Stimulated activated CD4-positive, alpha-beta T cell treated with anti-CD3 and anti-CD28 coated beads, Interleukin-2, amount 100 ng/mL, for 4 hours (primary cell): ENCODE results near the gene BARHL2.

Experiments
- DNase-seq: peaks from one replicate; pipeline ENCODE4 v3.0.0-alpha.2; 2020; ENCODE audit warnings: low read depth

BARHL2 gene

DNA sequence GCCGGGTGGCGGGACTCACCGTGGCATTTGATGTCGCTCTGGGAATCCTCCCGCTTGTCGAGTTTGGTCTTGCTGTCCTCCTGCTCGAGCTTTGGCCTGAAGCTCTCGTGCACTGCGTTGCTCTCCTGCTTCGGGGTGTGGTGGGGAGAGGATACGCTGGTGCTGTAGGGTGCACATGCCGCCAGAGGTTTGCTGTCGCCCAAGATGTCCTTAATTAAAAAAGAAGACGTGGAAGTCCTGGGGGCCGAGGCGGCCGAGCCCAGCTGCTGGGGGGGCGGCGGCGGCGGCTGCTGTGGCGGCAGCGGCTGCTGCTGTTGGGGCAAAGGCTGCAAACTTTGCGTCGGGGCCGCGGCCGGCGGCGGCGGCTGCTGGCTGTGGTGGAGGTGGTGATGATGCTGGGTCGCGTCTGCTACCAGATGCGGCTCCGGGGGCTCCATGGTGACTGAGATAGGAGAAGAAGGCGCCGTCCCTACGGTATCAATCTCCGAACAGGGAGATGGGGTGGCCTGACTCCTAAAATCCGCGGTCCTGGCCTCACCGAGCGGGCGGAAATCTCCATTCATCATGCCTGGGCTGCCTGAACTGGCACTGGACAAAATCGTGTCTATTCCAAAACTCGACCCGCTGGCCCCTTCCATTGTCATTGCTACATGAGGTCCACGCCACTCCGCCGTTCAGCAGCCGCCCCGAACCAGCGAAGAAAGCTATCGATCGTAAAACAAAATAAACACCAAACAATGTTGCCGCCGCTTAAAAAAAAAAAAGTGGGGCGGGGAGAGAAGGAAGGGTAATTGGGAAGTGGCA is at the start of gene BARHL2:
TSS of gene BARHL2 (minus strand) at position 751 of the 804 bp plus-strand sequence. CDS start at position 644, 107 bp downstream.
- no peak for DNase-seq

DNA sequence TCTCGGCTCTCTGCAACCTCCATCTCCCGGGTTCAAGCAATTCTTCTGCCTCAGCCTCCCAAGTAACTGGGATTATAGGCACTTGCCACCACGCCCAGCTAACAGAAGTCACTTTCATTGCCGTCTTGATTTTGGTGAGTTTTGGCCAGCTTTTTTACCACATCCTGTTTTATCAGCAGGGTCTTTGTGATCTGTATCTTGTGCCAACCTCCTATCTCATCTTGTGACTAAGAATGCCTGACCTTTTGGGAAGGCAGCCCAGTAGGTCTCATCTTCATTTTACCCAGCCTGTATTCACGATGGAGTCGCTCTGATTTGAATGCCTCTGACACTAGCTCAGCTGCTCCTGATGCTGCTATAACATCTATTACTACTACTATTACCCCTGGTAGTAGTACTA is 46.8 kb upstream of the BARHL2 start:
- no peak for DNase-seq

DNA sequence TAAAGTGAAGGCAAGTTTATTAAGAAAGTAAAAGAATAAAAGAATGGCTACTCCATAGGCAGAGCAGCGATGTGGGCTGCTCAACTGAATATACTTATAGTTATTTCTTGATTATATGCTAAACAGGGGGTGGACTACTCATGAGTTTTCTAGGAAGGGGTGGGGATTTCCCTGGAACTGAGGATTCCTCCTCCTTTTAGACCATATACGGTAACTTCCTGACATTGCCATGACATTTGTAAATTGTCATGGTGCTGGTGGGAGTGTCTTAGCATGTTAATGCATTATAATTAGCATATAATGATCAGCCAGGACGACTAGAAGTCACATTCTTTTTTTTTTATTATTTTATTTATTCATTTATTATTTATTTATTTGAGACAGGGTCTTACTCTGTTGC is 46.4 kb upstream of the BARHL2 start:
- DNase-seq, result no peak

DNA sequence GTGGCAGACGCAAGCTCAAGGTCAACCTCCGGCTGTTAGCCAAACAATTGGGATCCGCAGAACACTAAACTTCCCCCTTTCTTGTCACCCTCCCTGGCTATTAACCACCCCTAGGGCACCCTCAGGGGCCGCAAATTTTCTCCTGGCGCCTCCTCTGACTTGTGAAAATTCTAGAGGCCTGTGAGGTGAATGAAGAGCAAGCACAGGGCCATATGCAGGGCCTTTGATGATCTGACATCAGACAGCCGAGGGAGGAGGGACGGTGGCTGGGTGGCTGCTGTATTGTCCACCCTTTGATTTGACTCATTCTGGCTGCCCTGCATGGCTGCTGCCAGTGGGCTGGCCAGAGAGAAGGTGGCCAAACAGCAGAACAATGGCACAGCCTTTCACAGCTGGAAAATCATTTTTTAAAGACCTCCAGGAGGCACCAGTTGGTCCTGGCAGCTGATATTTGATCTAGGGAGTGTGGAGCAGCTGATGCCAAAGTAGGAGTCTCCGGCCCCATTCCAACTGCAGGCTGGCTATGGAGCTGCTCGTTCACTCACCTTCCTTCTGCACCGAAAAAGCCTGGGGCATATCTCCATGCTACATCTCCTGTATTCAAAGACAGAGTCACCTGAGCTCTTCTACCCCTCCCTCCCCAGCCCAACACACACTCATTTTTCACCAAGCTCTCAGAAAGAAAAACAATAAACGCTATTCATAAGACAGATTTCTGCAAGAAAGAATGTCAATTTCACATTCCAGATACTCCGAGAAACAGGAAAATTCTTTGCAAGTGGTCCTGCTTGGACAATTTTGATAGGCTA is 44.9 kb upstream of the BARHL2 start:
- DNase-seq, result no peak

DNA sequence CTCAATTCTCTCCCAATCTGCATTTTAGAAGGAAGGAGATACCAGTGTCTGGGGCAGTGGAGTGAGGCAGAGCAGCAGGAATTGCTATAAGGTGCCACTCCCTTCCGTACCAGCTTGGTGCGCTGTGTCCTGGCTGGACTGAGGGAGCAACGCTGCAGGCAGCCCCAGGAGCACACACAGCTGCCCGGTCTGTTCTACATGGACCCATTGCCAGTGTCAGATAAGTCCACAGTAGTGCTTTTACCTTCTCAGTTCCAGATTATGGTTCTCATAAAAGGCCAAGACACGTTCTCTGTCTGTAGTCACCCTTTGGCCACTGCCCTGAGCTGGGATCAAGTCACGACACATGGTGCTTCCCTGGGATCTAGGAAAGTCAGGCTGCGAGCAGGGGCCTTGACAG is 44.1 kb upstream of the BARHL2 start:
- DNase-seq, result no peak

DNA sequence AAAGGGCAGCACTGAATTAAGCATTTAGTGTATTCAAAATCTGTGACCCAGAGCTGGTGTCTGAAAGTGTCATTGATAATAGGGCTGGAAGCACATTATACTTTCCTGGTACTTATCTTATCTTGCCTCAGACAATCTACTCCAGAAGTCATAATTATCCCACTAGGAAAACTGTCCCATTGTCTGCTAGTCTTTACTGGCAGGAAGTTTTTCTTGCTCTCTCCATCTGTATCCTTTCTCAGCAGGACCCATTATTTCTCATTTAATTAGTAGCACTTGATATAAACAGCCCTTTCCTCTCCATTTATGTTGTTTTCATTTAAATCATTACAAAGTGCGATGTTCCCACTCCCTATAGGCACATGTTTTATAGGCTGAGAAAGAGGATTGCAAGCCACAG is 36.5 kb upstream of the BARHL2 start:
- DNase-seq, result no peak

DNA sequence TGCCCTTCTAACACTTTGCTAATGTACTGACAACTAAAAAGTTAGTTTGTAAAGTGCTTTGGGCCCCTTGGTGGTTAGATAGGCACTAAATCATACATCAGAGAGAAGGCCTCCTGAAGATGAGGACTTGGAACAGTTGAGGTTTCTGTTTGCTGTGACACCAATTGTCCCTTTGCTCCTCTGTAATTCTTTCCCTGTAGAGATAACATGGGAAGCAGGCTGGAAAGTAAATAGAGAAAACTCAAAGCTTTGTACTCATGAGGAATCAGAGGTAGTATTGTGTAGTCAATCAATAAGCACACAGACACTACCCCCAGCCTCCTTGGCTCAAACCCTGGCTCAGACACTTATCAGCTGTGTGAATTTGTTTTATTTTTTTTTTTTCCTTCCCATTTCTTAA is 31.6 kb upstream of the BARHL2 start:
- DNase-seq, result no peak

DNA sequence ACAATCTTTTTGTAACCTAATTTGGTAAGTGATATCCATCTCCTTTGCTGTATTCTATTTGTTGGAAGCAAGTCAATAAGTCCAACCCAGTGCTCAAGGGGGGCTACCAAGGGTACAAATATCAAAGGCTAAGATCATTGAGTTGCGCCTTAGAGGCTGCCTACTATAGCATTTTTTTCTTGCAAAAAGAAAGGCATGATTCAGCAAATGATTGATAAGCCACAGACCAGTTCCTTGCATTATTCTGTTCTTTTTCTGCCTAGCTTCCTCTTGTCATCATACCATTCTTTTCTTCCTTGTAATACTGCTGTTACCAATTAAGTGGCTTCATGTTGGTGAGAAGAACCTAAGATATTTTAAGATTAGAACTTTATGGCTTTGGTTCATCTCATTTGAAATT is 29.8 kb upstream of the BARHL2 start:
- DNase-seq, result no peak

DNA sequence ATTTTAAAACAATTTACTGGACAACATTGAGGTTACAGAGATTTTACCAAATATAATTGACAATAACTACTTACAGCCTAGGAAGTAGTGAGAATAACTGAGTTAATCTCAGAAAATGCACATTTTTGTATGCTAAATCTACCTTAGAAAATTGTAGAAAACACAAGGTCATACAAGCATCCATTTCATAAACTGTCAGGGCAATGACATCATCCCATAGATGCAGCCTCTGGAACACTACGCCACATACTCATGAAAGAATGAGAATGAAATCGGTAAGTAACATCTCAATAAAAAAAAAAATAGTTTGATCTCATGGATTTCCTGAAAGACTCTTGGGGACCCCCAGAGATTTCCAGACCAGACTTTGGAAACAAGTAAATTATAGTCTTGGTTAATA is 28.9 kb upstream of the BARHL2 start:
- no peak for DNase-seq

DNA sequence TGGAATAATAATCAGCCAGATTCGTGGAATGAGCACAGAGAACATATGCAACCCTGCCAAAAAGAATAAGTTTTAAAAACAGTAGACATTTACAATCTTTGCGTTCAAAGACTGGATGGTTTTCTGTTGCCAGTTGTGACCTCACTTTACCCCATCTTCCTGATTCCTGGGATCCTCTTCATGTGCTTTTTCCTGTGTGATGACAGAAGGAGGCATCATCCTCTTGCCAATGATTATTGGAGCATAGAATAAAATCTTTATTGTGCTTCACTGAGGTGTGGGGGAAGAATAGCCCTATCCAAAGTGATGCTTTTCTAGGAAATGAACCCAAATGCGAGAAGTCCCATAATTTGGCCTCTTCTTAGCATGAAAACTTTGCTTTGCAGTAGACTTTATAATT is 15.0 kb upstream of the BARHL2 start:
- no peak for DNase-seq

DNA sequence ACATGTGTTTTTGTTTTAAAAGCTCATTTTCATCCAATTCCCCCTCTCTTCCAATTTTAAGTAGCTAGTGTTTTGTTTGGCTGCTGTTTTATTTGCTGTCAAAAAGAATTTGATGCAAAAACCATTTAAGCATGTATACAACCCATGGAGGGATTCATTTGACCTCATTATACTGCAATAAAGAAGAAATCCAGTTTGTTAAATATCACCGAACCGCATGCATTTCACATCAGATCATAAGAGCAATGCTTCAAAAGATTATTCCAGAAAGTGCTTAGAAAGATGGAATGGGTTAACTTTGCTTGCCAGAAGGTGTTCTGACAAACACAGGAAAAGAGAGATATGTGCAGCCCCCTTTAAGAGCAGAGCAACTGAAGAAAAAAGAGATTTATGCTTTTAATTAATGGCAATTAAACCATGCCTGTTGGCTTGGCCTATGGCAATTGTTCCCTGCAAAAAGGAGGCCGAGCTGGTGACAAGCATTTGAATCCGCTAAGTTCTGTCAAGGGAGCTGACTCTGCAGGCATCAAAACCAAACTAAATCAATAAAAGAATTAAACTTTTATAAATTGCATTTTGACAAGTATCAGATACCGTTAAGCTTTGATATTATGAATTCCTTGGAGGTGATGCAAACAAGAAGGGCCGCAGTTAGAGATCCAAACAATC is 14.4 kb upstream of the BARHL2 start:
- DNase-seq, result no peak

DNA sequence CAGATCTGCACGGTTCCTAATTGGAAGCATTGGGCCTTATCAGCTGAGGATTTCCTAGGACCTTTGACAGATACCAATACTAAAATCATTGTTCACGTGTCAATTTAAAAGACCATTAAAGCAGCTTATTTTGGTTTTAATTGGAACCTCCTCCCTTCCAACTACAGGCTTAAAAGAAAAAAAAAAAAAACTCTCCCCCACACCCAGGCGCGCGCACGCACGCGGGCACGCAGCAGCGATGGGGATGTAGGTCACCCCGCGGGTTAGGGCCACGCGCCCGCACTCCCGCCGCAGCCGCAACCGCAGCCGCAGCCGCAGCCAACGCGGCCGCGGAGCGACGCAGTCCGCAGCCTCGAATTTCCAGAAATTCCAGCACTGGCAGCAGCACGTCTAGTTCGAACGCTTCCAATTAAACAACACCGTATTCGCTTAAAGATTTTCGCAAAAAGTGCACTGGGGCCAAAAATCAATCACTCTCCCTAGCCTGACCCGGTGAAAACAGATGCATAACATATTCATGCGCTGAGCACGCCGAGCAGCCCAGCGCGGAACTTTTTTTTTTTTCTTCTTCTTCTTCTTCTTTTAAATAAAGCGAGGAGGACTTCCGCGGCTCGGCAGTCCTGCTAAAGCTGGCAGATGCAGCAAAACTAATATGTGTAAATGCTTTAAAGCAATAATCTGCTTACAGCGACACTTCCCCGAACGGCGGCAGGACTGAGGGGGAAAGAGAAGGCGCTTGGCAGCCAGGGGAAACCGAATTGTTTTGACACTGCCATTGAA is 13.3 kb upstream of the BARHL2 start:
- no peak for DNase-seq

DNA sequence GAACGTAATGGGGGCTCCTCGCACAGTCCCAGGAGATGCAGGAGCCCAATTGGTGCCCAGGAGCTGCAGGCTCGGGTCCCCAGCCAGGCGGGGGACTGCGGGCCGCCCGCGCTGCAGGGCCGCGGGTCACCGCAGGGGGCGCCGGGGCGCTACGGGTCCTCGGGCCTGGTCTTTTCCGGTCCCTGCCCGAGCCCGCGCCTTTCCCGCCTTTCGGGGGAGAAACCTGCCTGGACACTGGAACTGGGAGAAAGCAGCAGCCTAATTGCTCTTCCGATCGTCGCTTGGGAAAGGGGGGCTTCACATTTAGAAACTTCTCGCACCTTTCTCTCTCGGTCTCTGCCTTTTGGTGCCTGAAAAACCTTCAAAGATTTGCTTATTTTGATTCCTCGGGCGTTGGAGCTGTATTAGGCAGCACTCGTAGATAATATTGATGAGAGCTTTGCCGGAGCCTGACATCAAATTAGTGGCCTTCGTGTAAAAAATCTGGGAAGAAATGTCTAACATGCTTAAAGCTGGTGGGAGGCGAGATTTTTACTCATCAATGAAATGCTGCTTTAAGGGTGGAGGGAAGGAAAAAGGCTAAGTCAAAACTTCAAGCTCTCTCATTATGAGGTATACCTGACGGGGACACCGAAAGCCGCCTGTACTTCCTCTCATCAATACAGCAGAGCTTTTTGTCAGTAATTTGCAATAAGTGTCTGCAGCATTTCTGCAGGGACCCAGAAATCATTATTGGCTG is 12.6 kb upstream of the BARHL2 start:
- no peak for DNase-seq

DNA sequence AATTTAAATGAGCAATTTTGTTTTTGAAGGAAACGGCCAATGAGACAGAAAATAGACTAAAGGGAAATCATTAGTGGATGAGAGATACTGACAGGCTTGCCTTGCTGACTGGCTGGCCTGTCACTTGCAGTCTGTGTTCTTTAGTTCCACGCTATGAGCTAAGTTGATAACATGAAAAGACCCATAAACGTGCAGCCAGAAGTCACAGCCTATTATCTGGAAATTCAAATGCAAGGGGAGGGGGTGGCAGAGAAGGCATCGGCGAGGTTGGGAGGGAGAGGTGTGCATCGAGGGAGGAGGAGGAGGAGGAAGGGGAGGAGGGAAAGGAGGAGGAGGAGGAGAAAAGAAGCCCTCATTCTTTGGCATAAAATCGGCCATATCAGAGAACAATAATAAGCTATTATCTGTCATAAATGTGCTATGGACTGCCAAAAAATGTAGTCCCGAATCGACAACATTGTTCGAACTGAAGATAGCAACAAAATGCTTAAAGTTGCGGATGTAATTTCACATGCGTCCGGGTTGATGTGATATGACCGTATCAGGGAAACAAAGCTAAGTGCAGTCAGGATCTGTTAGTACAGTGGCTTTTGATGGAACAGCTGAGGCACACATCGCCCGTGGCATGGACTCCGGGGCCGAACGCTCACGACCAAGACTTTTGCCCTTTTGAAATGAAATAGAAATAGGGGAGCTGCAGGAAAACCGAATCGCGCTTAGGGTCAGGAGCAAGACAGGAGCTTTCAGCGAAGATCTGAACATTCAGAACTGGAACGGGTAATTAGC is 11.6 kb upstream of the BARHL2 start:
- no peak for DNase-seq

DNA sequence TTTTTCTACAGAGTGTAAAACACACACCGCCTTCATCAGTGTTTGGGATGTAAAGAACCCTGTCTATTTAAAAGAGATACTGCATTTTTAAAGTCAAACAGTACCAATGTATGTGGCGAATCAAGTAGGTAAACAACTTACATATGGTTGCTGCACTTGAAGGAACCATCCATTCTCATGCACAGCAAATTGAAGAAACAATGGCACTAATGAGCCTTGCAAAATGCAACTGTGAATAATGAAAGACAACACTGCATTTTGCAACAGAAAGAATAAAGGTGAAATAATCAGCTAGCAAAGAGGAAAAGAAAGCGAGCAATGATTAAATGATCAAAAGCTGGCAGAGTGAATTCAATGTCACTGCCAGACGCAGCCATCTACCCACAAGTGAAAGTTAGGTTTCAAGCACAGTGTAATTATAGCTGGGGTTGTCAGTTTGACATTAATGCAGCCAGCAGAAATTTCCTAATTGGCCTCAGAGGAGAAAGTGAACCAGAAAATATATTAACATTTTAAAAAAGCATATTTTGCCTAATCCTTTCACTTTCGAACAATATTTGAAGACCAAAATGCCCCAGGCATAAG is 10.9 kb upstream of the BARHL2 start:
- no peak for DNase-seq

DNA sequence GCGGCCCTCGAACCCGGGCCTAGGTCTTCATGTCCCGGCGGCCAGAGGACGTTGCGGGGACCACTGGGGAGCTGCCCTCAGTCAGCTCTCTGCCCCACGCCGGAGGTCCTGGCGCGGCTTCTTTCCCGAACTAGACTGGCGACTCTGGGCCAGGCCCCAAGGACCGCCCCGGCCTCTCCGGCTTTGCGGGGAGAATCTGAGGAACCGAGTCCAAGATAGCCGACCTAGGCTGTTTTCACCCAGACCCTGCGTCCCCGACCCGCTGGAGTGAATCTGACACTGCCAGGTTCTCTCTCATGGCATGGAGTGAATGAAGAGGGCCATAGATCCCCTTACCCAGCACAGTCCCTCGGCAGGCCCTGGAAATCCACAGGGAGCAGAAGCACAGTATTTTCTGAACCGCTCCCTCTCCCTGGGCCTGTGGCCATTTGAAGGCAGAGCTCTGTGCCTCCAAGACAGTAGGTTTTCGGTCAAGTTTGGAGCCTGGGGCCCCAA is 9.9 kb upstream of the BARHL2 start:
- DNase-seq, result no peak

DNA sequence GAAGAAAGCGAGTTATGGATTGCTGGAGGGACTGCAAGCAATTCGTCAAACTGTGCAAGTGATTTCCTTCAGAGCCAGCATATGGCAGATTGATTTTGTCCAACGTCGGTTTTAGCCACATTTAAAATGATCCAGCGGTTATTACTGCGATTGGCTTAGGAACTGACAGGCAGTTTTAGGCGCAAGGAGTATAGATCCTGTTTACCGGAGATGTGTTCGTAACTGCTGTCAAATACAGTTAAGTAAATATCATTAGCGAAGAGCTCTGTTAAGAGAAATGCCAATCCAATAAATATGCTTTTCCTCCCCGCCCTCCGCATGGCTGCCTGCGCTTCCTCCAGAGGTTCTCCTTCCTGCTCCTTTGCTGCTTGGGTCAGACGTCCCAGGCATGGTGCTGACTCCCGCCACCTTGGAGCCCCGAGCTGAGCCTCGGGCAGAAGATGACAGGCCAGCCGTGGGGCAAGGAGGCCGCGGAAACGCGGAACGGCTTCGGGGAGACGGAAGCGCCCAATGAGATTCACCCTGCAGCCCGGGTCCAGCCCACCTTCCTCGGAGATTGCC is 9.4 kb upstream of the BARHL2 start:
- no peak for DNase-seq

DNA sequence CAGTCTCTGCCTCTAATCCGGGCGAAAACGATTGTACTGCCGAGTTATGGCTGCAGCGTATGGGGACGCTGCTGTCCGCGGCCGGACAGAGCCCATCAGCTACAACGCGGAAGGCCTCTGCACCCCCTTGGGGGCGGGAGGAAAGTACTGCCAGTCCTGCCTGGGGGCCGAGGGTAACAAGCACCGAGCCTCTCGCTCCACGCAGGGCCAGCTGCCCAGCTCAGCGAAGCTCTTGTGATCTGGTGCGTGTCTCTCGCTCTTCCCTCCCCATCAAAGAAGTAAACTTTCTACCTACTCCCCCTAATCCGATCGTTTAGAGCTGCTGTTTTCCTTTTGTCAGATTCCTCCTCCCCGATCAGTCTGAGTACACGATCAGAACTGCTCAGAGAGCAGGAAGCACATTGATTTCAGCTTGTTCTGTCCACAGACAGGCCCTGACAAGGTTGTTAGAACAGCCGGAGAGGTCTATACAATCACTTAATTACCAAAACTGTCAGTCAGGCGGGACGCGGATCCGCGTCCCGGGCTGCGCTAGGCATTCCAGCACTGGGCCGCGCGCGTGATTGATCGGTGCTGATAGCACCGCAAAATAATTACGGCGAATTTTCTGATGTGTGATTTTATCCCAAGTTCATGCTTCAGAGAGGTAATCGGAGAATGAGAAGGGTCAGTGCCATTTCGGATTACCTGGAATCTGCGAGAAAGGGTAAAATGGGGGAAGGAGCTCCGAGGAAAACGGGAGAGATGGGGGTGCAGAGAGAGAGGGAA is 8.7 kb upstream of the BARHL2 start:
- DNase-seq, result no peak
